SK-N-MC (cell line): Measurements from ENCODE around the gene BORCS8.

Experiments used
- DNase-seq: peaks from one replicate; pipeline ENCODE4 v3.0.0-alpha.2; 2011; ENCODE audit warnings: low read depth, low spot score
- H3K27ac ChIP-seq: fragments of 200-600 bp; sonication (generic); 2 replicates; pipeline ENCODE4 v1.5.1; 2016; ENCODE audit warnings: mixed run types
- H3K36me3 ChIP-seq: fragments of 200-600 bp; sonication (generic); 2 replicates; pipeline ENCODE4 v1.6.1; 2017; ENCODE audit warnings: antibody characterized with exemption, low read length, mixed read lengths; ENCODE audit not compliant: insufficient read depth
- H3K4me3 ChIP-seq: fragments of 200-600 bp; sonication (generic); 2 replicates; pipeline ENCODE4 v1.5.1; 2016
- H3K9ac ChIP-seq: fragments of 200-600 bp; sonication (generic); 2 replicates; pipeline ENCODE4 v1.8.0; 2017; ENCODE audit warnings: mixed run types, mixed read lengths; ENCODE audit not compliant: insufficient read length
- H3K9me3 ChIP-seq: fragments of 200-600 bp; sonication (generic); 2 replicates; pipeline ENCODE4 v1.6.1; 2017; ENCODE audit warnings: low read depth, mild to moderate bottlenecking, antibody characterized with exemption, low read length, moderate library complexity, mixed read lengths
- EZH2 ChIP-seq: fragments of 200-600 bp; sonication (generic); IDR thresholded peaks from one replicate; pipeline ENCODE4 v1.6.1; 2017; ENCODE audit warnings: antibody characterized with exemption
- FOXP2 ChIP-seq: optimal IDR thresholded peaks from 2 replicates; pipeline ENCODE3; 2011; ENCODE audit warnings: mild to moderate bottlenecking, moderate library complexity; ENCODE audit not compliant: insufficient read depth; ENCODE audit errors: extremely low read length, control extremely low read depth
- POLR2AphosphoS5 ChIP-seq: IDR thresholded peaks from 2 replicates; pipeline ENCODE4 v1.6.1; 2012; ENCODE audit warnings: mild to moderate bottlenecking, low read depth, low read length, borderline replicate concordance

BORCS8 gene

GRCh38 chr19:19165396-19165795 lies 26.6 kb downstream of the BORCS8 start:
- no peaks in the 10 kb centered on the region for H3K36me3 ChIP-seq

DNA sequence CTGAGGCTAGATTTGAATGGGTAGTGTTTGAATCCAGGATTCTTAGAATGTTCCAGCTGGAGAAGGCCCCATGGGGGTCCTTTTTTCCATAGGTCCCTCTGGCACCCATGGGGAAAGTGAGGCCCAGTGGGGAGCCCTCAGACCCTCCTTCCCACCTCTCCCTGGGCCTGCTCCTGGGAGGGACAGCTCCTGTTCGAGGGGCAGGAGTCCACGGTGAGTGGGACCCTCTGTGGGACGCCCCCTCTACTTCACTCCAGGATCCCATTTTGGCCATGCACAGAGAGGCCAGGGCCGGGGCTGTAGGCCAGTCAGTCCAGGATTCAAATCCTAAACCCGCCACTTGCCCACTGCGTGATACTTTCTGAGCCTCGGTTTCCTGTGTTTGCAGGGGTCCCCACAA lies 29.5 kb downstream of the BORCS8 start:
- H3K4me3 ChIP-seq, result no peak overlapping the region
- DNase-seq, result no peak
- no peak overlapping the region for H3K9ac ChIP-seq

More at GRCh38 chr19:19165396-19165795, 26.6 kb downstream of the BORCS8 start:
- H3K9me3 ChIP-seq, result no peaks in the 10 kb centered on the region
- no peak for DNase-seq
- H3K27ac ChIP-seq, result no peak overlapping the region
- H3K4me3 ChIP-seq, result no peak overlapping the region
- H3K9ac ChIP-seq, result no peak overlapping the region
- TF ChIP-seq POLR2AphosphoS5 (no peak), EZH2 (no peak), FOXP2 (no peak)

GRCh38 chr19:19160461-19161035 lies 31.4 kb downstream of the BORCS8 start:
- no peak for DNase-seq
- Histone ChIP-seq H3K36me3 (no peaks in the 10 kb centered on the region), H3K9ac (no peak overlapping the region), H3K4me3 (no peak overlapping the region), H3K9me3 (no peaks in the 10 kb centered on the region), H3K27ac (no peak overlapping the region)
- TF ChIP-seq POLR2AphosphoS5 (no peak), FOXP2 (no peak), EZH2 (no peak)

More for the DNA sequence above, 29.5 kb downstream of the BORCS8 start:
- TF ChIP-seq FOXP2, result no peak
- no peak for TF ChIP-seq EZH2
- no peaks in the 10 kb centered on the region for H3K9me3 ChIP-seq
- H3K27ac ChIP-seq, result no peak overlapping the region
- no peaks in the 10 kb centered on the region for H3K36me3 ChIP-seq

- Histone ChIP-seq H3K9me3 (no peaks in the 10 kb centered on the region), H3K36me3 (no peaks in the 10 kb centered on the region), H3K9ac (no peak overlapping the region), H3K4me3 (no peak overlapping the region), H3K27ac (no peak overlapping the region)
- no peak for TF ChIP-seq POLR2AphosphoS5
- TF ChIP-seq FOXP2, result no peak
- no peak for TF ChIP-seq EZH2
- DNase-seq, result no peak
Measured at GRCh38 chr19:19159534-19159933, 32.4 kb downstream of the BORCS8 start.

- Histone ChIP-seq H3K36me3 (no peaks in the 10 kb centered on the region), H3K4me3 (no peak overlapping the region), H3K27ac (no peak overlapping the region), H3K9ac (no peak overlapping the region), H3K9me3 (no peaks in the 10 kb centered on the region)
- TF ChIP-seq FOXP2 (no peak), EZH2 (no peak), POLR2AphosphoS5 (no peak)
- DNase-seq, result no peak
Measured at GRCh38 chr19:19157808-19158207, 34.1 kb downstream of the BORCS8 start.

DNA sequence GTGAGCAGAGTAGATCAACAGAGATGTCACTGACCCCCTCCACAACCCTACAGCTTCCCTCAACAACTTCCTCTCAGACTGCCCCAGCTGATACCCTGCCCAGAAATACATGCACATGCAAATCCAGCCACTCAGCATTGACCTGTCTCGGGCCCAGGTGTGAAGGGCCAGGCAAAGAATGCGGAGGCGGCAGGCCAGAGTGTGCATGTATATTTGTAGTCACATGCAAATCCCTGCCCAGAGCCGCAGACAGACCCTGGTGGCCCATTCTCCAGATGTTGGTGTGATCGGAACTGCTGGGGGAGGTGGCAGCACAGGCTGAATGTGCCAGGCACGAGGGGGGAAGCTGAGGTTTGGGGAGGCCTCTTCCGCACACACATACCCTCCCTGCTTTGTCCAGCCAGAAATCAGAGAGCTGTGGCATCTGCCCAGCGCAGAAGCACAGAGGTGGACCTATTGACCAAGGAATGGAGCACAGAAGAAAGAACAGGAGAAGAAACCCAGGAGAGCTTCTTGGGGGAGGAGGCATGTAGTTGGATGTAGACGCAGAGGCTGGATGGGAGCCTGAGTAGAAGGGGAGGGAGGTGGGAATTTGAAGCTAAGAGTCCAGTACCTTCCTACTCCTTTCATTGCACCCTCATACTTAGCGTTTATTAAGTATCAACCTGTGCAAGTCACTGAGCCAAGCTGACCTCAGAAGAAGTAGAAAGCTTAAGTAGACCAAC lies 36.3 kb downstream of the BORCS8 start:
- H3K9me3 ChIP-seq, result no peaks in the 10 kb centered on the region
- TF ChIP-seq POLR2AphosphoS5 (no peak), FOXP2 (no peak), EZH2 (no peak)

DNA sequence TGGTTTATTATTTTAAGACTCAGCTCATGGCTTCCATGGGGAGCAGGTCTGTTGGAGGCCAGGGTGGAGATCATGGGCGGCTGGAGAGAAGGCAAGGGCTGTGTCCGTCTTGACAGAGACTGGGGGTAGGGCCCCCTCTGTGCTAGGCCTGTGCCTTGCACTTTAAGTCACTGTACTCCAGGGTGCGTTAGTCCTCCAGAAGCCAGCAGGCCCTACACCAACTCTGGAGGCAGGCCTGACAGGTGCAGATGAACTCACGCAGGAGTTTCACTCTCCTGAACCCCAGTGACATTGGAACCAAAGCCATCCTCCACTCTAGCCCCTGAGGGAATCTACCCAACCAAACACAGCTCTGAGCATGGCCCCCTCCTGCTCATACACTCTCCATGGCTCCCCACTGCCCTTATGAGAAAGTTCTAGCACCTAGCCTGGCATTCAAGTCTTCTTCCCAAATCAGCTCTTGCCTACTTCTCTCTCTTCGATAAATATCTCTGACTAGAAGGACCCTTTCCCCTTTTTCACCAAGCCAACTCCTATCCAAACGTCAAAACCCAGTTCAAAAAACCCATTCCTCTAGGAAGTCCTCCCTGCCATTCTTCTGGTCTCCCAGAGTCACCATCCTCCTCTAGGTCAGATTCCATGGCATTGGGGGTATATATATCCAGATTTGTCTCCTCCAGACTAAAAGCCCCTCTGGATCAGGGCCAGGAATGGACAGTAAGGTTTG lies 37.0 kb downstream of the BORCS8 start:
- Histone ChIP-seq H3K9me3 (no peaks in the 10 kb centered on the region), H3K27ac (no peak overlapping the region), H3K9ac (no peak overlapping the region), H3K4me3 (no peak overlapping the region), H3K36me3 (no peaks in the 10 kb centered on the region)
- DNase-seq, result no peak
- TF ChIP-seq EZH2 (no peak), POLR2AphosphoS5 (no peak), FOXP2 (no peak)

More for the DNA sequence above, 36.3 kb downstream of the BORCS8 start:
- no peak for DNase-seq
- H3K4me3 ChIP-seq, result no peak overlapping the region
- no peak overlapping the region for H3K9ac ChIP-seq
- no peaks in the 10 kb centered on the region for H3K36me3 ChIP-seq
- no peak overlapping the region for H3K27ac ChIP-seq

DNA sequence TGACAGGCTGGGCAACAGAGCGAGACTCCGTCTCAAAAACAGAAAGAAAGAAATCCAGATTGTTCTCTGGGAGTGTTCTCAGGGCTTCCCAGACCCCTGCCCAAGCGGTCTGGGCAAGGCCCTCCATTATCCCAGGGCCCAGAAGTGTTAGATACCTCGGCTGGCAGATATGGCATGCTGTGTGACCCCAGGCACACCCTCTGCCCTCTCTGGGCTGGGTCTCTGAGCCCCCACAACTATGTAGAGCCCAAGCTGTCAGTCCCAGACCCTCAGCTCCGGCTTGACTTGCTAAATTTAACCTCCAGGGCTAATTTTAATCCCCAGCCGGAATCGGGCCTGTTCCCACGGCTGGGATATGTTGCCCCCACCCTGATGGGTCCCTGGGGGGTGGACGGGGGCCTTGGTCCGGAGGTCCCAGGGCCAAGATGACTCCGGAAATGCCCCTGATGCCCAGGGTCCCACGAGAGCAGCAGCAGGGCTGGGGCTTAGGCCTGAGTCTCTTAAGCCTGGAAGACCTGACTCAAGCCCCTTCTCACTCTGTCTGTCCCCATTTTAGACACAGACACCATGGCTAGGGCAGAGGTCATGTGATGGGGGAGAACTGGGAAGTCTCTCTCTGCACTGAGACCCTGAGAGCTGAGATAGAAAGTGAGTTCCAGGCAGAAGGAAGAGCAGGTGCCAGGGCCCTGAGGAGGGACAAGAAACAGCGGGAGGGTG lies 39.1 kb downstream of the BORCS8 start:
- Histone ChIP-seq H3K4me3 (no peak overlapping the region), H3K9ac (no peak overlapping the region), H3K27ac (no peak overlapping the region), H3K9me3 (no peaks in the 10 kb centered on the region), H3K36me3 (no peaks in the 10 kb centered on the region)
- no peak for DNase-seq
- TF ChIP-seq FOXP2, result no peak
- no peak for TF ChIP-seq EZH2
- TF ChIP-seq POLR2AphosphoS5, result no peak
